GM12878 (cell line): ENCODE results near the gene CA5A. TPM values are rescaled to one million over a fixed set of nuclear protein-coding genes. Genes with fewer than 3 reads are reported as not detected.

ENCODE experiments used
- ATAC-seq: fragments of 200-7000 bp; cut with Tn5 transposase; 3 replicates; pipeline ENCODE4 v1.9.1; 2020; ENCODE audit warnings: mild to moderate bottlenecking, moderate library complexity
- BruUV-seq: library from RNA; stranded (reverse); fragments of 400-500 nt; replicated peaks from 2 replicates; lab custom pipeline; 2021; lab: Mats Ljungman, UMichigan
- CTCF ChIA-PET: fragments of 300-600 bp; sonication (Branson Sonifier 250); formaldehyde crosslinking; extraction: SDS; loops from one replicate; lab custom pipeline; 2021; ENCODE audit warnings: inconsistent platforms; lab: Yijun Ruan, JAX
- POLR2A ChIA-PET: fragments of 350-600 bp; formaldehyde crosslinking; extraction: SDS; loops from one replicate; lab custom pipeline; 2021; ENCODE audit warnings: inconsistent platforms; lab: Charles Lee
- RAD21 ChIA-PET: fragments of 300-600 bp; sonication (Branson Sonifier 250); formaldehyde crosslinking; loops from one replicate; lab custom pipeline; 2023; ENCODE audit warnings: antibody characterized with exemption; ENCODE audit not compliant: unreplicated experiment; lab: Charles Lee
- SMC1A ChIA-PET: fragments of 300-600 bp; sonication (Branson Sonifier 250); formaldehyde crosslinking; loops from one replicate; lab custom pipeline; 2023; ENCODE audit not compliant: unreplicated experiment, uncharacterized antibody; lab: Charles Lee
- DNase-seq: peaks from one replicate; pipeline ENCODE4 v3.0.0-alpha.2; 2011; ENCODE audit warnings: low read depth, low spot score
- FAIRE-seq: peaks from 3 replicates; lab custom pipeline; 2011; peaks lifted over from hg19 to GRCh38; lab: Jason Lieb, UNC
- H2AFZ ChIP-seq: 2 replicates; pipeline ENCODE4 v1.6.0; 2011; ENCODE audit warnings: low read depth, low read length, control low read depth; ENCODE audit not compliant: control insufficient read depth
- H3K27ac ChIP-seq: 2 replicates; pipeline ENCODE4 v1.5.1; 2011; ENCODE audit warnings: control low read depth; ENCODE audit not compliant: control insufficient read depth, insufficient read depth
- H3K27me3 ChIP-seq, 2 experiments: replicated peaks in 1 of 2; 2 replicates each; pipeline versions ENCODE4 v1.6.0 to v1.6.1; 2011; ENCODE audit warnings: low read length in 1 of 2; ENCODE audit not compliant: control insufficient read depth in 2 of 2, insufficient read depth in 2 of 2
- H3K36me3 ChIP-seq, 2 experiments: 2 replicates each; pipeline ENCODE4 v1.5.1; 2011; ENCODE audit warnings: low read length in 1 of 2; ENCODE audit not compliant: control insufficient read depth in 2 of 2, insufficient read depth in 2 of 2
- H3K4me1 ChIP-seq: 2 replicates; pipeline ENCODE4 v1.6.1; 2011; ENCODE audit warnings: mild to moderate bottlenecking, low read length, moderate library complexity, mixed read lengths; ENCODE audit not compliant: control insufficient read depth, insufficient read depth
- H3K4me2 ChIP-seq: 2 replicates; pipeline ENCODE4 v1.6.0; 2011; ENCODE audit warnings: control low read depth; ENCODE audit not compliant: control insufficient read depth, insufficient read depth
- H3K4me3 ChIP-seq: fragments of 200-600 bp; sonication (generic); 2 replicates; pipeline ENCODE4 v1.5.1; 2016
- H3K79me2 ChIP-seq: 2 replicates; pipeline ENCODE4 v1.6.0; 2011; ENCODE audit warnings: low read length; ENCODE audit not compliant: control insufficient read depth, insufficient read depth
- H3K9ac ChIP-seq: 2 replicates; pipeline ENCODE4 v1.8.0; 2011; ENCODE audit warnings: low read length, control low read depth, mixed read lengths; ENCODE audit not compliant: control insufficient read depth, insufficient read depth
- H3K9me3 ChIP-seq: replicated peaks from 3 replicates; pipeline ENCODE4 v1.5.1; 2011; ENCODE audit warnings: mild to moderate bottlenecking, low read length; ENCODE audit not compliant: control insufficient read depth, insufficient read depth
- H4K20me1 ChIP-seq: 2 replicates; pipeline ENCODE4 v1.6.0; 2011; ENCODE audit not compliant: control insufficient read depth, insufficient read depth
- ASH2L ChIP-seq: fragments of 300-600, 200-600 bp; sonication (generic); IDR thresholded peaks from 2 replicates; pipeline ENCODE4 v1.6.1; 2017; ENCODE audit warnings: low read depth, mild to moderate bottlenecking, borderline replicate concordance
- BCL11A ChIP-seq: IDR thresholded peaks from 2 replicates; pipeline ENCODE4 v1.6.1; 2011; ENCODE audit warnings: low read depth, low read length
- ELK1 ChIP-seq: IDR thresholded peaks from 2 replicates; pipeline ENCODE4 v1.6.1; 2012; ENCODE audit warnings: low read depth, low read length, improper control_type of control experiment
- EP300 ChIP-seq, 2 experiments: fragments of 150-350 bp in 1 of 2; IDR thresholded peaks; 2 replicates each; pipeline ENCODE4 v1.6.1; 2011 to 2012; ENCODE audit warnings: low read depth in 2 of 2, low read length in 2 of 2, borderline replicate concordance in 1 of 2, improper control_type of control experiment in 1 of 2, inconsistent platforms in 1 of 2; ENCODE audit not compliant: control insufficient read depth in 1 of 2
- FOXK2 ChIP-seq: fragments of 450-650 bp; IDR thresholded peaks from 2 replicates; pipeline ENCODE4 v1.6.1; 2017; ENCODE audit warnings: mild to moderate bottlenecking, moderate library complexity
- HCFC1 ChIP-seq: fragments of 150-350 bp; IDR thresholded peaks from 2 replicates; pipeline ENCODE4 v1.6.1; 2014; ENCODE audit warnings: low read length
- JUNB ChIP-seq: IDR thresholded peaks from 2 replicates; pipeline ENCODE4 v1.6.1; 2016; ENCODE audit warnings: antibody characterized with exemption, mild to moderate bottlenecking
- KAT2A ChIP-seq: conservative IDR thresholded peaks from 2 replicates; pipeline ENCODE4 v1.6.1; 2011; ENCODE audit warnings: low read depth, low read length; ENCODE audit not compliant: control insufficient read depth
- KDM1A ChIP-seq: fragments of 200-600 bp; sonication (generic); IDR thresholded peaks from 2 replicates; pipeline ENCODE4 v1.6.1; 2016; ENCODE audit warnings: borderline replicate concordance
- PBX3 ChIP-seq: IDR thresholded peaks from 2 replicates; pipeline ENCODE4 v1.6.1; 2011; ENCODE audit warnings: mild to moderate bottlenecking, low read depth, low read length, moderate library complexity; ENCODE audit not compliant: insufficient replicate concordance
- POLR2AphosphoS2 ChIP-seq: IDR thresholded peaks from 2 replicates; pipeline ENCODE4 v1.6.1; 2011; ENCODE audit warnings: low read depth, mild to moderate bottlenecking, low read length, improper control_type of control experiment, moderate library complexity
- RELA ChIP-seq: fragments of 450-650 bp; IDR thresholded peaks from 2 replicates; pipeline ENCODE4 v1.8.0; 2014; ENCODE audit warnings: borderline replicate concordance; ENCODE audit not compliant: partially characterized antibody
- SMAD5 ChIP-seq: IDR thresholded peaks from 2 replicates; pipeline ENCODE4 v1.6.1; 2016; ENCODE audit warnings: antibody characterized with exemption, low read depth
- YY1 ChIP-seq: IDR thresholded peaks from 2 replicates; pipeline ENCODE4 v1.6.1; 2011; ENCODE audit warnings: low read depth, mild to moderate bottlenecking, low read length
- ZBTB33 ChIP-seq: fragments of 450-650 bp; IDR thresholded peaks from 2 replicates; pipeline ENCODE4 v1.6.1; 2017; ENCODE audit warnings: mild to moderate bottlenecking
- ZNF384 ChIP-seq: IDR thresholded peaks from 2 replicates; pipeline ENCODE4 v1.6.1; 2012; ENCODE audit warnings: low read depth, mild to moderate bottlenecking, low read length, improper control_type of control experiment, borderline replicate concordance
- WGBS: methylation state at CpG from one replicate; pipeline ENCODE4 v1.1.6; 2016; ENCODE audit warnings: low lambda C conversion rate; ENCODE audit not compliant: insufficient replicate concordance, insufficient coverage; ENCODE audit errors: missing lambda C conversion rate; 5-methylcytosine and 5-hydroxymethylcytosine counted together
- in situ Hi-C: fragments of 300-500 bp; cut with MboI; formaldehyde crosslinking; loops from 9 replicates; pipeline ENCODE4 v1.14.3; 2018; ENCODE audit warnings: mixed read lengths
- intact Hi-C: fragments of 100-400 bp; cut with micrococcal nuclease; formaldehyde crosslinking; loops from one replicate; pipeline ENCODE4 v1.14.2; 2022; ENCODE audit not compliant: unreplicated experiment
- polyA plus RNA-seq, 11 experiments: library from polyadenylated mRNA; depleted of rRNA in 4 of 11; unstranded in 6 of 11; stranded (reverse) in 5 of 11; fragments of >200 nt; fragmentation: Nextera tagmentation in 4 of 11; fragmentation: Illumina TruSeq in 1 of 11; extraction: Ambion mirVana in 4 of 11; extraction: Trizol in 1 of 11; gene quantifications; 1 replicate in 1 of 11; 2 replicates in 10 of 11; pipeline versions ENCODE4 v1.2.1 to v1.2.3, GENCODE V29; 2011 to 2016; ENCODE audit warnings: inconsistent platforms in 2 of 11, missing spikeins in 2 of 11, low read depth in 1 of 11
- total RNA-seq, 4 experiments: library from RNA; depleted of rRNA in 3 of 4; stranded (reverse); fragments of >200 nt in 3 of 4; fragmentation: Illumina TruSeq in 1 of 4; extraction: Trizol in 1 of 4; gene quantifications; 2 replicates each; pipeline versions ENCODE4 v1.2.1 to v1.2.3, GENCODE V29; 2013 to 2021

CA5A gene
- total and polyA plus RNA-seq, 10 of the 15 experiments (the other 5 are each of a cell fraction or from before 2014, with no cell fraction given) = not detected

- ChIA-PET POLR2A (interaction anchor here (0.5 to 1.5 kb wide), 4 partner anchors 16 to 643 kb away, joined by 3 to 7 read pairs (median 4); no protein-coding TSS in a partner anchor), RAD21 (interaction anchor here (0.7 to 5.5 kb wide), 11 partner anchors 10 to 101 kb away, joined by 3 to 102 read pairs (median 8); partner anchors contain the start of genes BANP and SLC7A5), CTCF (interaction anchor here (0.6 to 9.8 kb wide), 38 partner anchors 11 to 585 kb away, joined by 3 to 213 read pairs (median 4); partner anchors contain the start of genes BANP and SLC7A5), SMC1A (interaction anchor here (0.7 to 7.4 kb wide), 10 partner anchors 10 to 98 kb away, joined by 3 to 122 read pairs (median 7); partner anchors contain the start of gene SLC7A5)
- Histone ChIP-seq H3K36me3 (peaks cover 21 to 58% of the 10 kb centered on the region in 2 experiments), H3K4me2 (no peak overlapping the region), H3K9me3 (no peaks in the 10 kb centered on the region), H4K20me1 (no peaks in the 10 kb centered on the region; the same call in 1 of the 2 replicates), H3K4me1 (peaks cover 20% of the 10 kb centered on the region), H2AFZ (no peak overlapping the region), H3K9ac (no peak overlapping the region), H3K27me3 (no peaks in the 10 kb centered on the region), H3K79me2 (peaks cover 32% of the 10 kb centered on the region), H3K4me3 (no peak overlapping the region), H3K27ac (peak overlapping the region; percentile 10; the same call in 1 of the 2 replicates)
- intact Hi-C loops (loop anchor here (1.0 to 5.0 kb wide), 4 partner anchors 21 to 73 kb away; no protein-coding TSS in a partner anchor), in situ Hi-C loops (loop anchor here (5.0 kb wide), 1 partner anchor 73 kb away; no protein-coding TSS in a partner anchor)
- BruUV-seq = no TSS peak
- ATAC-seq (peak; percentile 67), DNase-seq (no peak), FAIRE-seq (peak; percentile 83)
- WGBS = 26% methylated on average over 25 of the region's 25 CpGs
- TF ChIP-seq PBX3 (no peak), KAT2A (no peak), ELK1 (no peak), FOXK2 (no peak), JUNB (no peak), HCFC1 (no peak), KDM1A (no peak), ZNF384 (no peak), YY1 (peak; percentile 51; the same call in 1 of the 2 replicates), POLR2AphosphoS2 (no peak), RELA (no peak), ZBTB33 (no peak), EP300 (IDR thresholded peaks at IDR 0.05; ENCODE audit: borderline replicate concordance in 1 of 2, control insufficient read depth in 1 of 2, low read depth in 2 of 2, low read length in 2 of 2) (no peak), SMAD5 (no peak), ASH2L (no peak), BCL11A (no peak)
Measured at GRCh38 chr16:87850009-87851006, 86.0 kb downstream of the CA5A start.
